Measurements from ENCODE around the gene ABHD3. TPM values are rescaled to one million over a fixed set of nuclear protein-coding genes. Genes with fewer than 3 reads are reported as not detected.
"Not testable (repeated sequence)": the region's sequence is repeated elsewhere in the genome, so short reads cannot be mapped to it uniquely, and the experiment has no call there.

Gene ABHD3
- total RNA-seq, 1 donor from 2014 or later: 21.1 TPM

DNA sequence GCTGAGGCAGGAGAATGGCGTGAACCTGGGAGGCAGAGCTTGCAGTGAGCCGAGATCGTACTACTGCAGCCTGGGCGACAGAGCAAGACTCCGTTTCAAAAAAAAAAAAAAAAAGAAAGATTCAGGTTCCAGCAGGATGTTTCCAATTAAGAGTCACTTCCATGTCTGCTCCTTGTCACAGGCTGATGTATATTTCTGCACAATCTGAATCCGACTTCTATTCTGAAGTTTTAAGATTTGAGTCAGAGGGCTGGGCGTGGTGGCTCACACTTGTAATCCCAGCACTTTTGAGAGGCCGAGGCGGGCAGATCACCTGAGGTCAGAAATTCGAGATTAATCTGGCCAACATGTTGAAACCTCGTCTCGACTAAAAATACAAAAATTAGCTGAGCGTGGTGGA is 67.8 kb downstream of the ABHD3 start:
- peaks cover 4% of the 10 kb centered on the region for H3K36me3 Mint-ChIP-seq (ENCODE audit: low read depth)
- TF ChIP-seq, protein P1, sequence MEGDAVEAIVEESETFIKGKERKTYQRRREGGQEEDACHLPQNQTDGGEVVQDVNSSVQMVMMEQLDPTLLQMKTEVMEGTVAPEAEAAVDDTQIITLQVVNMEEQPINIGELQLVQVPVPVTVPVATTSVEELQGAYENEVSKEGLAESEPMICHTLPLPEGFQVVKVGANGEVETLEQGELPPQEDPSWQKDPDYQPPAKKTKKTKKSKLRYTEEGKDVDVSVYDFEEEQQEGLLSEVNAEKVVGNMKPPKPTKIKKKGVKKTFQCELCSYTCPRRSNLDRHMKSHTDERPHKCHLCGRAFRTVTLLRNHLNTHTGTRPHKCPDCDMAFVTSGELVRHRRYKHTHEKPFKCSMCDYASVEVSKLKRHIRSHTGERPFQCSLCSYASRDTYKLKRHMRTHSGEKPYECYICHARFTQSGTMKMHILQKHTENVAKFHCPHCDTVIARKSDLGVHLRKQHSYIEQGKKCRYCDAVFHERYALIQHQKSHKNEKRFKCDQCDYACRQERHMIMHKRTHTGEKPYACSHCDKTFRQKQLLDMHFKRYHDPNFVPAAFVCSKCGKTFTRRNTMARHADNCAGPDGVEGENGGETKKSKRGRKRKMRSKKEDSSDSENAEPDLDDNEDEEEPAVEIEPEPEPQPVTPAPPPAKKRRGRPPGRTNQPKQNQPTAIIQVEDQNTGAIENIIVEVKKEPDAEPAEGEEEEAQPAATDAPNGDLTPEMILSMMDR (conservative IDR thresholded peaks at IDR 0.05): no peak

DNA sequence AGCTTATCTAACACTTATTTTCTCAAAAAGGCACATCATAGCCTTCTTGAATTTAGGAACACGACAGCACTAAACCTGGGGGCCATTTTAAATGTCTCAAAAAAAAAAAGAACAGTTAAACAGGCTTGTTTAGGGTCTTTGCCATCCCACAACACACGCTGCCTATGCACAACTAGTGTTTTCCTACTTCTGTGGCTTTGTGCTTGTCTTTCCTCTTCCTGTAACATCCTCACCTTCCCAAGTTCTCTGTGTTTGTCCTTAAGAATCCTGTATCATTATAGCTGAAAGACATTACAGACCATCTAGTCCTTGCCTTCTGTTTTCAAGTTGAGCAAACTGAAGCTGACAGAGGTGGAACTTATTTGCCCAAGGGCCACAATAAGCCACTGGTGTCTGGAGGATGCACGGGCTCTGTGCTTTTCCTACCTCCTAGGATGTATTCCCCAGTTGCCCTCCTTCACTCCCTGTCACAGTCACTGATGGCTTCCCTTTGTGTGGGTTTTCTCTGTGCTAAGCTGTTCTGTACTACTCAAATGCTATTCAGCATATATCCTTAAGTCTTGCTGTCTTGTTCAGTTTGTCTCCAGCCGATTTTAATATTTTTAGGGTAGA is 69.9 kb downstream of the ABHD3 start:
- DNase-seq (ENCODE audit: low read depth, low spot score): no peak
- Mint-ChIP-seq H3K4me3 (peak overlapping the region; percentile 3), H3K36me3 (ENCODE audit: low read depth) (peaks cover 7% of the 10 kb centered on the region), H3K27me3 (ENCODE audit: low read depth) (no peaks in the 10 kb centered on the region), H3K4me1 (no peaks in the 10 kb centered on the region), H3K9me3 (no peaks in the 10 kb centered on the region), H3K27ac (ENCODE audit: unreplicated experiment) (no peak overlapping the region)
- TF ChIP-seq, protein P1 (conservative IDR thresholded peaks at IDR 0.05): no peak

More for the DNA sequence above, 67.8 kb downstream of the ABHD3 start:
- Mint-ChIP-seq H3K4me3 (no peak overlapping the region), H3K4me1 (no peaks in the 10 kb centered on the region), H3K9me3 (no peaks in the 10 kb centered on the region), H3K27me3 (ENCODE audit: low read depth) (no peaks in the 10 kb centered on the region), H3K27ac (ENCODE audit: unreplicated experiment) (no peak overlapping the region)
- DNase-seq (ENCODE audit: low read depth, low spot score): no peak

DNA sequence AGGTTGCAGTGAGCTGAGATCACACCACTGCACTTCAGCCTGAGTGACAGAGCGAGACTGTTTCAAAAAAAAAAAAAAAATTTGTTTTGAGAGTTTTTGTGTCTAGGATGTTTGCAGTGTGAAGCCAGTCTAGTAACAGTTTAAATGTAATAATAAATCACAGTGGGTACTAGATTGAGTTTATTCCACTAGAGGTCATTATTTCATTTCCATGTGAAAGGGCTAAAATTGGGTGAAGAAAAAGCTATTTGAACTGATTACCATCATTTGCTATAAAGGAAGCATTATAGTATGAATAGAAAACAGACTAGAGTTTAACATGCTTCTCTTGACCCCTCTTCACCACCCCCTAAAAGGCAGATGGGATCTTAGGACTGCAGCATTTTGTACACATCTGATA is 72.2 kb downstream of the ABHD3 start:
- Mint-ChIP-seq H3K4me3 (no peak overlapping the region), H3K27ac (ENCODE audit: unreplicated experiment) (no peak overlapping the region), H3K27me3 (ENCODE audit: low read depth) (no peaks in the 10 kb centered on the region), H3K9me3 (no peaks in the 10 kb centered on the region), H3K4me1 (no peaks in the 10 kb centered on the region), H3K36me3 (ENCODE audit: low read depth) (peaks cover 16% of the 10 kb centered on the region)
- TF ChIP-seq, protein P1 (conservative IDR thresholded peaks at IDR 0.05): peak; percentile 20
- DNase-seq (ENCODE audit: low read depth, low spot score): no peak

DNA sequence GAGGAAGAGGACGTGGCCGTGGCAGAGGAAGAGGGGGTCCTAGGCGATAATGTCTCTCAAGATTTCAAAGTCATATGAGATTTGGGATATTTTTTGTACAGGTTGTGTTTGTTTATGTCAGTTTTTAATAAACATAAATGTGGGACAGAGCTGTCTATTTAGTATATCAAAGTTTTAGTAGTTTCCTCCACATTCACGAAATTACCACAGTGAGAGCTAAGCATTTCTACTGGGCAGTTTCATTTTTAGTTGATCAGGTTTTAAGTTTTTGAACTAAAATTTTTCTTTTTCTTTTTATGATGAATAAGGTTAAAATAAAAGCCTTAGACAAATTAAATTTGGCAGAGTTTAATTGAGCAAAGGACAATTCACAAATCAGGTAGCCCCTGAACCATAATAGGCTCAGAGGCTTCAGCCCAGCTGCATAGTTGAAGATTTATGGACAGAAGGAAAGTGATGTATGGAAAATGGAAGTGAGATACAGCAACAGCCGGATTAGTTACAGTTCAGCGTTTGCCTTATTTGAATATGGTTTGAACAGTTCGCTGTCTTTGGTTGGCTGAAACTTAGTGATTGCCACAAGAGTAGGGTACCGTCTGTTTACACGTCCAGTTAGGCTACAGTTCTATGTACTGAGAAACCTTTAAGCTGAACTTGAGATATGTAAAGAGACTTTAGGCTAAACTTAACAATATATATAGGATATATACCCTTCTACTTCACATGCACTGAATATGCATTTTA is 75.3 kb downstream of the ABHD3 start:
- H3K27me3 Mint-ChIP-seq (ENCODE audit: low read depth): no peaks in the 10 kb centered on the region
- TF ChIP-seq, protein P1 (conservative IDR thresholded peaks at IDR 0.05): no peak
- H3K27ac Mint-ChIP-seq (ENCODE audit: unreplicated experiment): no peak overlapping the region
- H3K9me3 Mint-ChIP-seq: no peaks in the 10 kb centered on the region
- H3K4me3 Mint-ChIP-seq: no peak overlapping the region
- H3K36me3 Mint-ChIP-seq (ENCODE audit: low read depth): peaks cover 21% of the 10 kb centered on the region
- no peak for DNase-seq (ENCODE audit: low read depth, low spot score)
- no peaks in the 10 kb centered on the region for H3K4me1 Mint-ChIP-seq

DNA sequence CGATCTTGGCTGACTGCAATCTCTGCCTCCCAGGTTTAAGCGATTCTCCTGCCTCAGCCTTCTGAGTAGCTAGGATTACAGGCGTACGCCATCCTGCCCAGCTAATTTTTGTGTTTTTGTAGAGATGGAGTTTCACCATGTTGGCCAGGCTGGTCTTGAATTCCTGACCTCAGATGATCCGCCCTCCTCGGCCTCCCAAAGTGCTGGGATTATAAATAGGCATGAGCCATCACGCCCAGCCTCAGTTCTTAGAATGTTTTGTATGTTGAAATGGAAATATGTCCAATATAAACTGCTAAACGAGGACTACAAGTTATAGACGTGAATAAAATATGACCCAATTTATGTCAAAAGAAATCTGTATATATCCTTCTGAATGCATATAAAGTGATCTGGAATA is 82.9 kb downstream of the ABHD3 start:
- peaks cover 10% of the 10 kb centered on the region for H3K4me1 Mint-ChIP-seq
- not testable (repeated sequence) for H3K27me3 Mint-ChIP-seq (ENCODE audit: low read depth); H3K4me3 Mint-ChIP-seq; H3K27ac Mint-ChIP-seq (ENCODE audit: unreplicated experiment); DNase-seq (ENCODE audit: low read depth, low spot score); H3K9me3 Mint-ChIP-seq
- peaks cover 27% of the 10 kb centered on the region for H3K36me3 Mint-ChIP-seq (ENCODE audit: low read depth)
